UCSD-AML1 (cell line): ENCODE data around the gene PIP5K1B.
"Not testable (repeated sequence)": the region's sequence is repeated elsewhere in the genome, so short reads cannot be mapped to it uniquely, and the experiment has no call there.

ENCODE experiments used
- DNase-seq: peaks from one replicate; lab custom pipeline; 2025; ENCODE audit not compliant: unreplicated experiment; lab: John Stamatoyannopoulos, UW

Gene PIP5K1B

DNA sequence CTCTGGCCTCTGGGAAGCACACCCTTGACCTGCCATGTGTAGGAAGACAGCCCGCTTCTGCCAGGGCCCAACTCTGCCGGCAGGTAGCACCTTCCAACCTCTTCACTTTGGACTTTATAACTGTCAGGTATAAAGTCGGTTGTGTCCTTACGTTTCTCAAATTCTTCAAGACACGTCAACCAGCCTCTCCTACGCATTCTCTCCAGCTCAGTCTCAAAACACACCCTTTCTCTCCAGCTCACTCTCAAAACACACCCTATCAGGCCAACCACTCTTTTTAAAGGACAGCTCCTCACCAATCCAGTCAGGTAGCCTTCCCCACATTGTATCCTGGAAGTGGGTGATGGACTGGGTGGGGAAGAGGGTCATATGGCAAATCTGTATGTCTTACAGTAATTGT, 344.1 kb downstream of the PIP5K1B start:
- DNase-seq = no peak

DNA sequence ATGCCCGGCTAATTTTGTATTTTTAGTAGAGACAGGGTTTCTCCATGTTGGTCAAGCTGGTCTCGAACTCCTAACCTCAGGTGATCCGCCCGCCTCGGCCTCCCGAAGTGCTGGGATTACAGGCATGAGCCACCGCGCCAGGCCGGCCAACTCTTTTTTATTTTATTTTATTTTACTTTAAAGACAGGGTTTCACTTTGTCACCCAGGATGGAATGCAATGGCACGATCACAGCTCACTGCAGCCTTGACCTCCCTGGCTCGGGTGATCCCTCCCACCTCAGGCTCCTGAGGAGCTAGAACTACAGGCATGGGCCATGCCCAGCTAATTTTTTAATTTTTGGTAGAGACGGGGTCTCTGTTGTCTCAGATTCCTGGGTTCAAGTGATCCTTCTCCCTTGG, 345.9 kb downstream of the PIP5K1B start:
- DNase-seq = not testable (repeated sequence)

DNA sequence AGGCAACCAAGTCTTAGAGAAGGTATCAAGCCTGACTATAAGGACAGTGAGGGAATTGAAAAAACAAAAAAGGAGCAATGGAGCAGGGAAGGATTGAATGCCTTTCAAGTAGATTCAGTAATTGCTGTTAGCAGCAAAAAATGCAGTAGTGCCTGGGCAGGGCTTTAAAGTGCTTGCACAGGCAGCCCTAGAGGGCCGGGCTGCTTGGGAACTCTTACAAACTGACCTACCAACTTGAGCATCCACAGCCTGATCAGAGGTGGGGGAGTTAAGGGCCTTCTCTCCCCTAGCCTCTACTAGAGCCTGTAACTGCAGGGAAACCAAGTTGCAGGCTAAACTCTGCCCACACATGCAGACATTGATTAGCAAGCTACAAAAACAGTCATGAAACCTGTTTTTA, 349.9 kb downstream of the PIP5K1B start:
- no peak for DNase-seq

DNA sequence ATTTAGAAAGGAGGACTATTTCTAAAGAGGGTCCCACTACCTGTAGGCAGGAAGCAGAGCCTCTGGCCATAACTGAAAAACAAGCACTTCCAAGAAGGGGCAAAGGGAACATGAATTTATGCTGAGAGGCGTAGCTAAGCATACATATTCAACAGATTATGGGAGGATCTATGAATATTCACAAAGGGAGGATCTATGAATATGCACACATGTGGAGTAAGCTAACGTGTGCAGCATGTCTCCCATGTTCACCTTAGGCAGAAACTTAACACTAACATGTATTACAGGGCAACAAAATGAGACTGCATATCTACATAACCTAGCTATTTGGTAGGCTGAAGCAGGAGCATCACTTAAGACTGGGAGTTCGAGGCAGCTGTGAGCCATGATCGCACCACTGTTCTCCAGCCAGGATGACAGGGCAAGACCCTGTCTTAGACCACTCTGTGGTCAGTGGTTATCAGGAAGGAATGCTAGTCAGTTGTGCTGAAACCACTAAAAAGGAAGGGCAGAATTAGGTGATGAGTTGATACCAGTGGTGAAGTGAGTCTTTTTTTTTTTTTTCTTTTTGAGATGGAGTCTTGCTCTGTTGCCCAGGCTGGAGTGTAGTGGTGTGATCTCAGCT, 351.3 kb downstream of the PIP5K1B start:
- no peak for DNase-seq

DNA sequence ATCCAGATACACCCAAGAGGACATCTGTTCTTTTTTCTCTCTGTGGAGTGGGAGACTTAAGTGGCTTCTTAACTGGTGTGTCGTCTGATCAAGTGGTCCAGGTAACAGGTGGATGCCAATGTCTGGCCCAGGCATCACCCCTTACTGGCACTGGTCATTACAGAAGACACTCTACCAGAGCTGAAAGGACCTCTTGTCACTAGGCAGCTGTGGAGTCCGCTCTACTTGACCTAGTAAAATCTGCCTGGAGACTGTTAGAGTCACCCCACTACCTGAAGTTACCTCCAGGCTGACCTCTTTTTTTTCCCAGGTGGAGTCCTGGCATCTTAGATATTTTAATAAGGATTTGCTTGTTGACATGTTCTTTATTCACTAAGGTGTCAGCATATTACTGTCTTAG, 353.1 kb downstream of the PIP5K1B start:
- DNase-seq = no peak
